HG03139 (cell line): ENCODE data around the gene PTMS.
"Not testable (repeated sequence)": the region's sequence is repeated elsewhere in the genome, so short reads cannot be mapped to it uniquely, and the experiment has no call there.

Experiments used
- ATAC-seq: cut with Tn5 transposase; IDR thresholded peaks from one replicate; pipeline ENCODE4 v1.9.1; 2021; ENCODE audit not compliant: unreplicated experiment

PTMS gene

DNA sequence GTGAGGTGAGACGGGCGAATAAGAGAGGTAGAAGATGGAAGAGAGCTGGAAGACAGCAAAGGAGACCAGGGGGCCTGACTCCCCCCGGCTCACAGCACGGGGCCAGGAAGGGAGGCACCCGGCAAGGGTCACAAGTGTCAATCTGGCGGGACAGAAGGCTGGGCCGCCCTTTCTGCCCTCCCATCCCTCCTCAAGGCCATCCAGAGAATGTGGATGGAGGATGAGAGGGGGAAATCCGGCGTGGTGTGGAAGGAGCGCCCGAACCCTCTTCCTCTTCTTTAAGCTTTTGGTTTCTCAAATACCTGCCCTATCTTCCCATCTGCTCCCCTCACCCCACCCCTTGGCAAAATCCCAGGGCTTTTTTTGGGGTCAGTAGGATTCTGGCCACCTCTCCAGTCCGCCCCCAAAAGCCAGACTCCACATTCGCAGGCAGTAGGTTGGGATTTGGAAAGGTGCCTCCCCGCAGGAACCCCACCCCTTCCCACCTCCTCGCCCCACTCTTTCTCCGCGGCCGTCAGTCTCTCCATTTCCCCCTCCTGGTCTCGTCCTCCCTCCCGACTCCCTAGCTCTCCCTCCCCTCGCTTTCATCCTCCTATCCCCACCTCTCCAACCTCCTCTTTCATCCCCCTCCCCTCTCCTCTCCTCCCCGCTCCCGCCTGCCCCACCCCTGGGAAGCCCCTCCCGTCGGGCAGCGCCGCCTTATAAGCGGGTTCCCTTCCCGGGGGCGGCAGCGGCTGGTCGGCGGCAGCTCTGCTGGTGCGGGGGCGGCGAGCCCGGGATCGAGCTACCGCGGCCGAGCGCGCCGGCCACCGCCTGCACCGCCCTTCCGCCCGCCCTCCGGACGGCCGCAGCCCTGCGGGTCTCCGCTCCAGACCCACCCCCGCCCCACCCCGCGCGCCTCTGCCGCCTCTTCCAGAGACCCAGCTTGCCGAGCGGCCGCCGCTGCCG, at the start of gene PTMS:
Gene PTMS (plus strand): TSS at position 730 of the 948 bp plus-strand sequence. CDS start 343 bp downstream, outside the sequence.
- no peak for ATAC-seq

DNA sequence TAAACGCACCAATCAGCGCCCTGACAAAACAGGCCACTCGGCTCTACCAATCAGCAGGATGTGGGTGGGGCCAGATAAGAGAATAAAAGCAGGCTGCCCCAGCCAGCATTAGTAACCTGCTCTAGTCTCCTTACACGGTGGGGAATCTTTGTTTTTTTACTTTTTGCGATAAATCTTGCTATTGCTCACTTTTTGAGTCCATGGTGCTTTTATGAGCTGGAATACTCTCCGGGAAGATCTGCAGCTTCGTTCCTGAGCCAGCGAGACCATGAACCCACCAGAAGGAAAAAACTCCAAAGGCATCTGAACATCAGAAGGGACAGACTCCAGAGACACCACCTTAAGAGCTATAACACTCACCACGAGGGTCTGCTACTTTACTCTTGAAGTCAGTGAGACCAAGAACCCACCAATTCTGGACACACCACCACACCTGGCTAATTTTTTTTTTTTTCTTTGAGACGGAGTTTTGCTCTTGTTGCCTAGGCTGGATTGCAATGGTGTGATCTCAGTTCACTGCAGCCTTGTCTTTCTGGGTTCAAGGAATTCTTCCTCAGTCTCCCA, 49.2 kb upstream of the PTMS start:
- no peak for ATAC-seq

DNA sequence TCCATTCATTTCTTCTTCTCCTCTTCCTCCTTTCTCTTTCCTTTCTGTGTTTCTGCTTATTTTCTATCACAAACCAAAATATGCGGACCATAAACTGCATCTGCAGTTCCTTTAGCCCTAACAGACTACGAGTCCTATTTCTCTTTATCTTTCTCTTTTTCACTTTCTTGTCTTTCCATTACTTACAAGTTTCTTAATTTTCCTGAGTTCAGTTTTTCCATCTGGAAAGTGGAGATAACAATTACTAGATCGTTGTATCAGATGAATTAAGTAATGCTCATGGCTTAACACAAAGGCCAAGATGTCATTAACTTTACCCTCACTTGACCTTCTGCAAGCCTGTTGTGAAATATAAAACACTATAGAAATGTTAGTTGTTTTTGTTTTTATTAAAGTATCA, 43.3 kb upstream of the PTMS start:
- ATAC-seq, result no peak

DNA sequence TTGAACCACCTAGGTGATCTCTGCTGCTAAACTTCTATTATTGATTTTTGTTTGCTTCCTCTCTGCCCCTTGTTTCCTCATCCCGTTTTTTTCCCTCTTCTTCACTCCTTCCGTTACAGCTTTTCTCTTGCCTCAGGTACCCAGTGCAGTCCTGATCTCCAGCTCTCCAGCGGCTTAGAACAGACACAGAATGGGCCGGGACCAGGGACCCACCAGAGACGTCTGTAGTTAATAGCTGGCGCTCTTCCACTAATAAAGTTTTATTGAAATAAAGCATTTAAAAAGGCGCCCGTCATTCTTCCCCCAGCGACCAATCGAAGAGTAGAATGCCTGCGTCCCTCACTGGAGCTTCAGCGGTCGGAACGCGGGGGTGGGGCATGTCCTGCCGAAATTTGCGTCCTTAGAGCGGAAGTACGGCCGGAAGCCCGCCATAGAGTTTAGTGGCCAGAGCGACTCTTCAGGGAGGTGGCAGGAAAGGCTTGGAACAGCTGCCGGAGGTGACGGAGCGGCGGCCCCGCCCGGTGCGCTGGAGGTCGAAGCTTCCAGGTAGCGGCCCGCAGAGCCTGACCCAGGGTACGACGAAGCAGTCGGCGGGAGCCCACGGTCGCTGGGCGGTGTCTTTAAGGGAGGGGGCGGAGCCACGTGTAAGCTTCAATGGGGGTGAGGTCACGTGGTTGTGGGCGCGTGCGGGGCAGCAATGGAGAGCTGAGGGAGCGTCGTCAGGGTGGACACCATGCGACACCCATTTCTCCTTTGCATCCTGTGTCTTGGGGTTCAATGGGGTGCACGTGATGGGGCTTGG, 42.4 kb upstream of the PTMS start, which contains the start of gene COPS7A:
Gene COPS7A (plus strand): TSS at position 440 of the 802 bp plus-strand sequence. CDS start 611 bp downstream, outside the sequence.
- peak; percentile 96 for ATAC-seq

DNA sequence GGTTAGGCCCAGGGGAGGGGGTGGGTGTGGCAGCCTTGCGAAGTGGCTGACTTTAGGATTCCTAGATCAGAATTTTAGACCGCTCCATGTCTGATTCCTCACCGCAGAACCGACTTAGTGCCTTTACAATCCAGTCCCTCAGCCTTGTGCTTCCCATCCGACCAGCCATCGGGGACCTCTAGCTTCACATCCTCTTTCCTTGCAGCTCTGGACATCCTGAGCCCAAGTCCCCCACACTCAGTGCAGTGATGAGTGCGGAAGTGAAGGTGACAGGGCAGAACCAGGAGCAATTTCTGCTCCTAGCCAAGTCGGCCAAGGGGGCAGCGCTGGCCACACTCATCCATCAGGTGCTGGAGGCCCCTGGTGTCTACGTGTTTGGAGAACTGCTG, 41.8 kb upstream of the PTMS start:
- ATAC-seq, result peak; percentile 13

- ATAC-seq, result no peak
Observed at GRCh38 chr12:6725350-6725749, 40.8 kb upstream of the PTMS start.

- ATAC-seq, result no peak
Observed at GRCh38 chr12:6729186-6729585, 37.0 kb upstream of the PTMS start.

- ATAC-seq, result no peak
Observed at GRCh38 chr12:6730169-6730568, 36.0 kb upstream of the PTMS start.

DNA sequence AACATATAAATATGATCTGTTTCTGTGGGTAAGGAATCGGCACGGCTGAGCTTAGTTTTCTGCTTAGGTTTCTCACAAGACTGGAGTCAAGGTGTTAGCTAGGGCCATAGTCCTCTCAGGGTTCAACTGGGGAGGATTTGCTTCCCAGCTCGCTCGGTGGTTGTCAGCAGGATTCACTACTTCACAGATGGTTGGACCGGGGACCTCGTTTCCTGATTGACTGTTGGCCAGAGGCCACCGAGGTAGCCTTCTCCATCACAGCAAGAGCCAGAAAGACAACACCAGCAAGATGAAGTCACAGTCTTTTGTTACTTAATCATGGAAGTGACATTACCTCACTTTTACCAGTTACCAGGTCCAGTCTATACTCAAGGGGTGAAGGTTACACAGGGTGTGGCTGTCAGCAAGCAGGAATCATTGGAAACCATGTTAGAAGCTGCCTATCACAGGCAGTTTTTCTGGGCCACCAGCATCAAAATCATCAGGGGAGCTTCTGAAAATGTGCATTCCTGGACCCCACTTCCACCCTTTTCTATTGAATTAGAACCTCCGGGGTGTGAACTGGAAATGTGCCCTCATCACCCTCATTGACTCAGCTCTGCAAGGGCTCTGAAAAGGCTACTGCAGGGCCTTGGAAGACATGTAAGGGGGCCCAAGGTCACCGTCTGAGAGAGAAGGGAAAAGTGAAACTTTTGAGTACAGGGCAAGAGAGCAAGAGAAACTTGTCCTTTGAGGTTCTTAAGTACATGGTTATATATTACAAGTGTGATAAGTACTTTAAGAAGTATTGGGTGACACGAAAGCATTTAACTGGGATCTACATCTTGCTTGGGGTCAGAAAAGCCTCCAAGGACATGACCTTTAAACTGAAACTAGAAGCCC, 31.4 kb upstream of the PTMS start:
- no peak for ATAC-seq

DNA sequence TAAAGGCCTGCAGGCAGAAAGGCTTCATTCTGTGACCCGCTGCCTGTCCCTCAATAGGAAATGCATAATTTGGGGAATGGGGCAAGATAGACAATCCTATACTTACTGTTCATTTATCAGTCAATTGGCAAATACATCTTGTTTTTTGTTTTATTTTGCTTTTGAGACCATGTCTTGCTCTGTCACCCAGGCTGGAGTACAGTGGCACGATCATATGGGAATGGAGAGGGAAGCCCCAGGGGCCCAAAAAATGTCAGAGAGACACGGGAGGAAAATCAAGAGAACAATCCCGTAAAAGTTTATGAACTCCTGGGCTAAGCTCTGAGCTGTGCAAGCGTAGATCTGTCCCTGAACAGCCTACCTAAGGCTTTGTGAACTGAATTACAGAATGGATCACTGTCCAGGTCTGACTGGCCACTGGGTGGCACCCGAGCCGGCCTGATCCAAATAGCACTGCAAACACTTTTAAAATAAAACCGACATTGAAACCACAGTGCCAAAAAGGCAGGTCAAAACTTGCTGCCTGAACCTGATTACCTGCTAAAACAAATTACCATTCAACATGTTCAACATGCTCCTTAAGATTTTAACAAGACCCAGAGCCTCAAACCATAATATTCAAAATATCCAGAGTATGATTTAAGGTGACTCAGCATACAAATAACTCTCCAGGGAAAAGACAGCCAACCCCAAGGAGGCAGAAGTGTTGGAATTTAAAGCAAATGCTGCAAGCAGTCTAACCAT, 30.5 kb upstream of the PTMS start:
- ATAC-seq, result no peak

GRCh38 chr12:6736754-6737153, 29.4 kb upstream of the PTMS start:
- no peak for ATAC-seq

- not testable (repeated sequence) for ATAC-seq
Observed at GRCh38 chr12:6742080-6742479, 24.1 kb upstream of the PTMS start.

GRCh38 chr12:6742834-6743233, 23.3 kb upstream of the PTMS start:
- no peak for ATAC-seq

GRCh38 chr12:6743300-6743699, 22.9 kb upstream of the PTMS start:
- not testable (repeated sequence) for ATAC-seq

- ATAC-seq, result no peak
Observed at GRCh38 chr12:6745741-6746525, 20.2 kb upstream of the PTMS start.

DNA sequence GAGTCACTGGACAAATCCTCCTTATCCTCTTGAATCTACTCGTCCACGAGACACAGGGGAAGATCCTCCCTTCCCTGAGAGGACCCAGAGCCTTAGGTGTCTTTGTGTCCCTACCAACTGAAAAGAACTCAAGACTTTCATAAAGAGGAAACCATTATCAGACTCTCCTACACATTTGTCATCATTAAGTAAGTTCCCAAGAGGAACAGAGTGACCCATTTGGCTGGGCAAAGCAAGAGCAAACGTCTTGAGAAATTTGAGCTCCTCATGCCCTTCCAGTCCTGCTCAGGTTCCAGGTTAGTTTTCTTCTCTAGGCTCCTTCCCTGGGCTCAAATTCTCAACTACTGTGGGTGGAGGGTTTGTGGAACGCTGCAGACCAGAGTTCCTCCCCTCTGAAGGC, 18.9 kb upstream of the PTMS start:
- ATAC-seq, result no peak

GRCh38 chr12:6748761-6749160, 17.4 kb upstream of the PTMS start:
- no peak for ATAC-seq

DNA sequence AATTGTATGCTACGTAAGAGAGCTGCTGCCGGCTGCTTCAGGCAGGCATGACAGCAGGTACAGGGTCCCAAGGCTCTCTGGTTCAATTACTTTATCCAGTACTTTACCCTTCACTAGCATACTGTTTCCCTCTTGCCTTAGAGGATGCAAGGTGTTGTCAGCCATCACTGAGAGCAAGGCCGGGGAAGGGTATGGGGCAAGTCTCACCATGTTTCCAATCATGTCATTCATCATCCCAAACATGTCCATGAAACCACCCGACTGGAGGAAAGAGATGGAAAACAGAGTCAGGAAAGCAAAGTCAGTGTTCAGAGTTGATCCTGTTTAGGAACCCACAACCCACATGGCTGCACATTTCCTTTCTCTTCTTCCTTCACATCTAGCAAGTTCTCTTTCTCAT, 15.7 kb upstream of the PTMS start:
- ATAC-seq, result no peak

DNA sequence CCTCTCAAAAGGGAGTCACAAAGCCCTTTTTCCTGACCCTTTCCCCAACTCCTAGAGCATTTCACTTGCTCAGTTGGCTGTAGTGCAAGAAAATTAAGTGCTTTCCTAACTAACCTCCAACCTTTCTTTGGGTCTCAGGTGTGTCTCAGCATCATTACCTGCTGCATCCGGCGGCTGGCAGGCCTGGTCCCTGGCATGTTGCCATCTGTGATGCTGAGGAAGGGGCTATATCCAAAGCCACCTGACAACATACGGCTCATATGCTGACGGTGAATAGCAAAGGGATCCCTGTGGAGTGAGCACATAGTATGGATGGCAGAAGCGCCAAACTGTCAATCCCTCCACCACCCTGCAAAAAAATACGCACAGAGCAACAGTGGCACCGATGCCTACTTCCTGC, 14.4 kb upstream of the PTMS start:
- ATAC-seq, result no peak
